ENCODE data around the gene SLX4IP.

Gene SLX4IP

GRCh38 chr20:10654630-10655029 lies 219.5 kb downstream of the SLX4IP start:
- DNase-seq, result no peak

- DNase-seq, result no peak
These were observed 220.9 kb downstream of the SLX4IP start for GRCh38 chr20:10655720-10656669.

DNA sequence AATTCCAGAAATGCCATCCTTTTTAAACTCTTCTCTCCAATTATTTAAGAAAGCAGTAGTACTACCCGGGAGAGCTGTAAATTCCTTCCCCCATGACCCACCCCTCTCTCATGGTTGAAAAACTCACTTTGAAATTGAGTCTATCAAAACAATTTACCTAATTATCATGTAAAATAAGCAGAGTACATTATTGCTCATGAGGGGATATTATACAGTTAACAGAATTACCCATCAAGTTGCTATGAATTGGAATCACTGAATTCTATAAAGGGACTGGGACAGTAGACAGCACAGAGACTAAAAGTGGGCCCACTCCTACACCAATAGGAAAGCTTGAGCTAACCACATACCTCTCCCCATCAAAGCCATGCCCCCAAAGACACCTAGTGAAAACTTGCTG lies 222.3 kb downstream of the SLX4IP start:
- DNase-seq, result no peak

GRCh38 chr20:10658051-10658823 lies 223.1 kb downstream of the SLX4IP start:
- DNase-seq, result no peak

DNA sequence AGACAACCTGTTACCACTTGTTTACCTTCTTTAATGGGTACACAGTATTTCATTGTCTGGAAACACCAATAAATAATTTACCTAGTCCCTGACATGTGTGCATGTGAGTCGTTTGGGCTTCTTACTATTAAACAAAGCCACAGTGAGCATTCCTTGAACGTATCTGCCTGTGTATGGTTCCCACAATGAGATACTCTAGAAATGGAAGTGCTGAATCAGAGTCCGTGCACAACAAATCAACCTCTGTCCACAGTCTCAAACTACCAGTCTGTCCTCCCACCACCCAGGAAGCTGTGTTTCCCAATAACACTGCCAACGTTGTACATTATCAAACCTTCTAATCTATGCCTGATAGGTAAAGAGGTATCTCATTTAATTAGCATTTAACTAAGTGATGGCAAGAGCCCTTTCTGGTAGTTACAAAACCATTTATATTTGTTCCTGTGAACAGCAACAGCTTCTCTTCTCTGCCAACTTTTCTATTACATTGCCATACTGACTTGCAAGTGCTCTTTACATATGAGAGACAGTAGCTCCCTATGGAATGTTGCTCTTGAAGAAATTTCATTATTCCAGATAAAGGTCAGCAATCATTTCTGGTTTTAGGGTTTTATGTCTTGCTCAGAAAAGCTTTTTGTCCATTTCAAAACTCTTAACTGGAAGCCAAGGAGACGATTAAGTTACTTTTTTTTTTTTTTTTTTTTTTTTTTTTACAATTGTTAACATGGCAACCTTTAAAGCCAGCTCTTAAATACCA lies 223.9 kb downstream of the SLX4IP start:
- DNase-seq, result no peak

GRCh38 chr20:10659651-10660601 lies 224.8 kb downstream of the SLX4IP start:
- no peak for DNase-seq

GRCh38 chr20:10660661-10661060 lies 225.6 kb downstream of the SLX4IP start:
- DNase-seq, result no peak

- DNase-seq, result no peak
These were observed 226.2 kb downstream of the SLX4IP start for GRCh38 chr20:10661261-10661660.

GRCh38 chr20:10662151-10662550 lies 227.0 kb downstream of the SLX4IP start:
- DNase-seq, result no peak

GRCh38 chr20:10662661-10663458 lies 227.8 kb downstream of the SLX4IP start:
- no peak for DNase-seq

- no peak for DNase-seq
These were observed 228.7 kb downstream of the SLX4IP start for GRCh38 chr20:10663756-10664155.

GRCh38 chr20:10665027-10665561 lies 230.0 kb downstream of the SLX4IP start:
- DNase-seq, result no peak

GRCh38 chr20:10665791-10666190 lies 230.7 kb downstream of the SLX4IP start:
- no peak for DNase-seq

DNA sequence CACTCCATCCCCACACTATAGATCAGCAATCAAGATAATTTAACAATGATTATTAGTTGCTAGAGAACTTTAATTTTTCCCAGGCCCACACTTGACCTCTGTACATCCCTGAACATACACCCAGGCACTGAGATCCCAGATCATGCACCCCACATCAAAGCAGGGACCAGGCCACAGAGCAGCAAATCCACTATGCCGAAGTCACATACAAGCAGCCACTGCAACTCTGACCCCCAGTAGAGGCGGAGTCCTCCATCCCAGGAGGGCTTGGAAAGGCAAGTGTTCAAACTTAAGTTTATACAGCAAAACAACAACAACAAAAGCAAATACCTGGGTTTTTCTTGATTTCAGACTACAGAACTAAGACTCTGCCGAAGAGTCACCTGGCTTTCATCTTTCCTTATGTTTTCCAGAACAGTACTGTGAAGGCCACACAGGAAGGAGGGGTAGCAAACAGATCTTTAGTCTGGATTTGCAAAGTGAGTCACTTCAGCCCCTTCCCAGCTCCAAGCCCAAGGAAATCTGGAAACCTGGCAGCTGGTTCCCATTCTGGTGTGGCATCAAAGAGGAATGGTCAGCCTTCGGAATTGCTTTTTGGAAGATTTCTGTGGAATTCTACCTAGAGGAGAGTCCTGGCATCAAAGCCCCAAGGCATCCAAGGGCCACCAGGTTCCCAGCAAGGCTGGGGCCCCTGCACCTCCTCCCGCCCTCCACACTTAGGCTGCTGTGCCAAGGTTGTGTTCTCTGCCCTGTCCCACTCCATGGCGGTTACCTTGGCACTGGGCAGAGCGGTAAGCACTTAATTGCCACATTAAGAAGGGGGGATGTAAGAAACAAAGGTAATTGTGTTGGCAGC lies 231.3 kb downstream of the SLX4IP start:
- no peak for DNase-seq

DNA sequence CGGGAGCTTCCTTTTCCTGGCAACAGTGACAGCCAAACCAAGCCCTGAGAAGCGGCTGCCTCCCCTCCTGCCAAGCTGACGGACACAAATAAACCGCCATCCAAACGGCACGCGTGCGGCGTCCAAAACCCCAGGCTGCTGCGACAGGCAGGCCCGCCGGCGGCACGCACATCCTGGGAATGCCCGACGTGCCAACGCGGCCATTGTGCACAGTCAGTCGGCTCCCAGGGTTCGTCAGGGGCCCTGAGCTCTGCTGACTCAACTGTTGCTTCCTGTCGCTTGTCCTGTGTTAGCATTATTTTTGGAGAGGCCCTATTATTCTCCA lies 231.9 kb downstream of the SLX4IP start:
- no peak for DNase-seq

DNA sequence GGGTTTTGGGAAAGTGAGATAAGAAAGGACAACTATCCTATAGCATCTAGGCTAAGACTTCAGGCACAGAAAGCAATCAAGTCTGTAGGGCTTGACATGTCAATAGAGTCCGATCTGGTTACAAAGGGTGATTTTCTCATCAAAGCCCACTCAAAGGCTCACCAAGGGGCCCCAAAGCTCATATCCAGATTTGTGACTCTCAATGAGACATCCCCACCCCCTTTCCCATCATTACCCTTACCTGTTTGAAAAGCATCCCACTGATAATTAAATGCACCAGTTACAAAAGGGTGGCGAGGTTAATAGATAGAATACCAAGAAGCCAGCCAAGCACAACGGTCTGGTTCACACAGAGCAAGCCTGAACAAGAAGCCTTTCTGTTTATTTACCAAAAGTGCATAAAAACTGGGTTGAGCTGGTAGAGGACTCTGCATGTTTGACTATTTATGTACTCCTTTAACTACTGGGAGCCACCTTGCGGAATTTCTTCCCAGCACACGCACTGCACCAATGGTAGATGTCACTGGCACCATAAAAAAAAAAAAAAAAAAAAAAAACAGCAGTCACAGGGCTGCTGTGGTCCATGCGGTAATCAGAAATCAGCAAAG lies 232.6 kb downstream of the SLX4IP start:
- DNase-seq, result no peak

- no peak for DNase-seq
These were observed 233.7 kb downstream of the SLX4IP start for GRCh38 chr20:10668677-10669368.

DNA sequence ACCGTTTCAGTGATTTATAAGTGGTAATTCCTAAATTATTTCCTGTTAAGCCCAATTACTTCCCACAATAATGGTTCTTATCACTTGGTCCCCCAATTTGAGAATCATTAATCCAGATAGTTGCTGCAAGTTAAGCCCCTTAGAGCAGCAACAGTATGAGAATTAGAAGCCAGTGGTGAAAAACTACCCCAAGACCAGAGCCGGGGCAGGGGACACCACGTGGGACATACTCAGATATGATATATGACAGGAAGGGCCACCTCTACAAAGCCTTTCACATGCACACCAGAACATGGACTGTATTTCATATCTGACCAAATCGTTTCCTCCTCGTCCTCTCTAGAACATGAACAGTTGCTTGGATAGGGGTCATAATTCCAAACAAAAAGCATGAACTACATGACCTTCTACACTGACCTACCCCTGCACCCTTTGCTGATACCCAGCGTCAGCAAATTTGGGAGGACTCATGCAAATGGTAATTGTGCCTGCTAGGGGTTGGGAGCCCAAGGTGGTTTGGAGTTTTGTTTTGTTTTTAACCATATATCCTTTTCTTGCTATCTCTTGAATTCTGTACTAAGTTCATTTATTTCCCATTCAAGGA lies 234.8 kb downstream of the SLX4IP start:
- DNase-seq, result no peak

Measured in activated CD4-positive, alpha-beta T cell treated with anti-CD3 and anti-CD28 coated beads, Interleukin-10, Interleukin-2, amounts not matched to agents 100 ng/mL and 50 ng/mL, durations not matched to agents 16 hours and 8 hours (primary cell).